ENCODE results near the gene PACSIN2. TPM values are rescaled to one million over a fixed set of nuclear protein-coding genes. Genes with fewer than 3 reads are reported as not detected.
A peak's percentile ranks its signal among the peaks of the same experiment; 100 is the strongest.
"Not testable (repeated sequence)": the region's sequence is repeated elsewhere in the genome, so short reads cannot be mapped to it uniquely, and the experiment has no call there.

Gene PACSIN2
- total RNA-seq, 2 experiments from 2014 or later: 33.5 to 35.1 TPM

GRCh38 chr22:43007519-43008102 lies 7.3 kb downstream of the PACSIN2 start:
- peaks cover 30% of the 10 kb centered on the region for H3K4me1 Mint-ChIP-seq
- H3K9me3 Mint-ChIP-seq: no peaks in the 10 kb centered on the region
- H3K27ac Mint-ChIP-seq: no peak overlapping the region
- H3K27me3 Mint-ChIP-seq: no peaks in the 10 kb centered on the region
- no peaks in the 10 kb centered on the region for H3K36me3 Mint-ChIP-seq (ENCODE audit: low read depth)
- CTCF ChIA-PET: interaction anchor here (0.8 kb wide), 1 partner anchor 19 kb away, joined by 5 read pairs; no protein-coding TSS in a partner anchor
- H3K4me3 Mint-ChIP-seq: no peak overlapping the region
- POLR2A ChIA-PET: interaction anchor here (0.7 kb wide), 1 partner anchor 29 kb away, joined by 3 read pairs; no protein-coding TSS in a partner anchor
- DNase-seq: no peak

GRCh38 chr22:43006753-43007152 lies 8.2 kb downstream of the PACSIN2 start:
- no peak for DNase-seq
- POLR2A ChIA-PET: no interaction called here
- H3K4me1 Mint-ChIP-seq: peaks cover 39% of the 10 kb centered on the region
- H3K9me3 Mint-ChIP-seq: no peaks in the 10 kb centered on the region
- H3K4me3 Mint-ChIP-seq: no peak overlapping the region
- H3K27ac Mint-ChIP-seq: no peak overlapping the region
- no peaks in the 10 kb centered on the region for H3K36me3 Mint-ChIP-seq (ENCODE audit: low read depth)
- no peaks in the 10 kb centered on the region for H3K27me3 Mint-ChIP-seq
- CTCF ChIA-PET: no interaction called here

GRCh38 chr22:43006016-43006505 lies 8.9 kb downstream of the PACSIN2 start:
- Mint-ChIP-seq H3K36me3 (ENCODE audit: low read depth) (no peaks in the 10 kb centered on the region), H3K9me3 (no peaks in the 10 kb centered on the region), H3K27ac (no peak overlapping the region), H3K4me3 (no peak overlapping the region), H3K27me3 (no peaks in the 10 kb centered on the region), H3K4me1 (peaks cover 46% of the 10 kb centered on the region)
- POLR2A ChIA-PET: interaction anchor here (0.6 to 2.2 kb wide), 2 partner anchors 8 to 9 kb away, joined by 3 to 10 read pairs; partner anchors contain the start of gene PACSIN2
- no peak for DNase-seq
- CTCF ChIA-PET: no interaction called here

DNA sequence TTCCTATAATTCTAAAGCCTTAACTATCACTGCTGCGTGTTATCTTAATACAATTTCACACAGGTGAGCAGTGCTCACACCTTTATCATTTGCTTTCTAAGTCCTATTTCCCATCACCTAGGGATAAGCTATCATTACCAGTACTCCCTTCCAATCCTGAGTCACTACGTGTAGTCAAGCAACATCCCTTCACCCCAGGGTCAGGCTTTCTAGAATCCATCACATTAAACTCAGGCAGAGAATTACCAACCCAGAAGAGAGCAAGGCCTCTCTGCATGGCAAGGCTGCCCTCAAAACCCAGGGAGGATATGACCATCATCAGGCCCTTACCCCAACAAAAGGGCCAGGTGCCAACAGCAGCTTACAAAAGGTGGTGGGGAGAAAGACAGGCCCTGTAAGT lies 9.8 kb downstream of the PACSIN2 start:
- Mint-ChIP-seq H3K9me3 (no peaks in the 10 kb centered on the region), H3K27ac (no peak overlapping the region), H3K4me1 (peaks cover 55% of the 10 kb centered on the region), H3K4me3 (no peak overlapping the region), H3K36me3 (ENCODE audit: low read depth) (no peaks in the 10 kb centered on the region), H3K27me3 (no peaks in the 10 kb centered on the region)
- POLR2A ChIA-PET: interaction anchor here (2.2 kb wide), 1 partner anchor 9 kb away, joined by 10 read pairs; no protein-coding TSS in a partner anchor
- CTCF ChIA-PET: no interaction called here
- DNase-seq: no peak

DNA sequence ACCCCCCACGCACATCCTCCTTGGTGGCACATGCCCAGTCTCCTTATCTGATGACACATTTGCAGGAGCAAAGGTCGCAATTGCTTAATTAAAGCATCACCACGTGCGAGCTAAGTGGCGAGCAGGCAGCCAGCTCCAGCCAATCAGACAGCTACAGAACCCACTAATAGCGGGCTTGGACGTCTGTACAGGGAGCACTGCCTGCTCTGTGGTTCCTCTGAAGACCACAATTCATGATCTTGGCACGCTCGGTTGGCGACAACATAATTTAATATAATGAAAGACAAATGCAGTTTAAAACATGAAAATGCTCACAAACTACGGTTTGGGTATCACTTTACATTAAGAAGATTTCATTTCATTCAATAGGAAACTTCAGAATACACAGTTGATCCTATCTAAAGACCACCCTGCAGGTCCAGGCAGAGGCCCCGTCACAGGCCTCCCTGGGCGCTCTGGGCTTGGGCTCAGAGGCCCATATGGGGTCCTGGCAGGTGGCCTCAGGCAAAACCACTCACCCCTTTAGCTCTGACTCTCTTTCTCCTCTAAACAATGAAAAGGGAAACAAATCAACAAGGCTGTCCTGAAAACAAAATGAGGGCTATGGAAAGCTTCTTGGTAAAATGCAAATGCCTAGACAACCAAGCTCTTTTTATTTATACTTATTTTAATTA lies 10.4 kb downstream of the PACSIN2 start:
- no peak for DNase-seq
- Mint-ChIP-seq H3K9me3 (no peaks in the 10 kb centered on the region), H3K36me3 (ENCODE audit: low read depth) (no peaks in the 10 kb centered on the region), H3K27ac (no peak overlapping the region), H3K4me1 (peaks cover 61% of the 10 kb centered on the region), H3K4me3 (no peak overlapping the region), H3K27me3 (no peaks in the 10 kb centered on the region)
- ChIA-PET CTCF (no interaction called here), POLR2A (interaction anchor here (2.2 kb wide), 1 partner anchor 10 kb away, joined by 10 read pairs; no protein-coding TSS in a partner anchor)

DNA sequence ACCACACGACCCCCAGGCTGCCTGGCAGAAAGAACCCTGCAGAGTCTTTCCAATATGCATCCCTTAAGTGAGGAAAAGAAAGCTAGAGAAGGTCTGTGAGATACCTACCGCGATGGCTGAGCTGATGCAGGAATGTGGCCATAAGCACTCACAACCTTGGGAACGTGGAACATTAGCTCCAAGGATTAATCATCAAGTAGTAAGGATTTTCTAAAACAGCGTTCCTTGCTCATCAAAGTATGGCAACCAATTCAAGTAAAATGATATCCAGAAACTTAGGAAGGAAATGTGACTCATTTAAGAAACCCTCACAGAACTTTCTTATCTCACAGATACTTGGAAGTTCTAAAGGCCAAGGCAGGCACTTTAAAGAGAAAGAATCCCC lies 12.8 kb downstream of the PACSIN2 start:
- no peaks in the 10 kb centered on the region for H3K9me3 Mint-ChIP-seq
- POLR2A ChIA-PET: interaction anchor here (1.2 to 3.5 kb wide), 2 partner anchors 13 to 37 kb away, joined by 3 to 32 read pairs; partner anchors contain the start of gene PACSIN2
- H3K4me3 Mint-ChIP-seq: peak overlapping the region; percentile 26
- CTCF ChIA-PET: interaction anchor here (2.4 kb wide), 1 partner anchor 12 kb away, joined by 8 read pairs; no protein-coding TSS in a partner anchor
- H3K27ac Mint-ChIP-seq: no peak overlapping the region
- H3K4me1 Mint-ChIP-seq: peaks cover 76% of the 10 kb centered on the region
- no peak for DNase-seq
- H3K36me3 Mint-ChIP-seq (ENCODE audit: low read depth): no peaks in the 10 kb centered on the region
- no peaks in the 10 kb centered on the region for H3K27me3 Mint-ChIP-seq

DNA sequence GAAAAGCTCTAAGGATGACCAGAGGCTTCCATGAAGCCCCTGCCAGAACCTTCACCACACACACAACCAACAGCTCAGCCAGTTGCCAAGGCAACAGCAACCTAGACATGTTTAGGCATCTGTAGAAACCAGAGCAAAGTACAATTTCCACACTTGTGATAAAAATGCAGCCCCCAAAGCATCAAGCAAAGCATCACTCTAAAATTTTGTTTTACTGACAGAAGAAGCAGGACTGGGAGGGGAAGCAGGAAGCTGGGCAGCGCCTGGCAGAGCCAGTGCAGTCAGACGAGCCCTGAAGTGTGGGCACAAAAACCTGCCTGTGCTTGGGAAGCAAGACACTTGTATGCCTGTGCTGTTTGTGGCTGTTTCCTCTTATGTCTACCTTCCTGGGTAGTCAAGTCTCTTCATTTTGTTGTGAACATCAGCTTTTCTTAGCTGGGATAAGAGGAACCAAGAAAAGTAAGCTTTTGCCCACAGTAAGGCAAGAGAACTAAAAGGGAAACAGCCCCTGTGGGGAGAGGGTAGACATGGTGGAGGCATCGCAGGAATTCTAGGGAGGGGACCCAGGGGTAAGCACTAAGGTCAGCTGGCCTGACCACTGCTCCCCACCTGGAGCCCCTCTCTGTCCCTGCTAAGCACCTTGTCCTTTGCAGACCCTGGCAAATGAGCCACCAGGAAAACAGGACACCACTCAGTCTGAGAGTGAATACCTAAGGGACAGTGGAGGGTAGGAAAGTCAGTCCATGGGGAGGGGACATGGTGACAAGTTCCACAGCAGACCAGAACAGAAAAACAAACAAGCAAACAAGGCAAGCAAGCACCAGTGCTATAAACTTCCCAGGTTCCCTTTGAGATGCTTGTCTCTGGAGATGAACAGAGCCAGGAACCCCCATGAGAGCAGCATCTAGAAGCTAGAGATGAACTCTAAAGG lies 13.4 kb downstream of the PACSIN2 start:
- ChIA-PET CTCF (interaction anchor here (1.9 to 2.4 kb wide), 2 partner anchors 12 to 33 kb away, joined by 8 read pairs; no protein-coding TSS in a partner anchor), POLR2A (interaction anchor here (1.2 to 3.5 kb wide), 2 partner anchors 13 to 36 kb away, joined by 3 to 32 read pairs; partner anchors contain the start of gene PACSIN2)
- Mint-ChIP-seq H3K4me3 (peak overlapping the region; percentile 26), H3K27me3 (no peaks in the 10 kb centered on the region), H3K4me1 (peaks cover 77% of the 10 kb centered on the region), H3K9me3 (no peaks in the 10 kb centered on the region), H3K27ac (peak overlapping the region; percentile 62), H3K36me3 (ENCODE audit: low read depth) (no peaks in the 10 kb centered on the region)
- DNase-seq: peak; percentile 22

DNA sequence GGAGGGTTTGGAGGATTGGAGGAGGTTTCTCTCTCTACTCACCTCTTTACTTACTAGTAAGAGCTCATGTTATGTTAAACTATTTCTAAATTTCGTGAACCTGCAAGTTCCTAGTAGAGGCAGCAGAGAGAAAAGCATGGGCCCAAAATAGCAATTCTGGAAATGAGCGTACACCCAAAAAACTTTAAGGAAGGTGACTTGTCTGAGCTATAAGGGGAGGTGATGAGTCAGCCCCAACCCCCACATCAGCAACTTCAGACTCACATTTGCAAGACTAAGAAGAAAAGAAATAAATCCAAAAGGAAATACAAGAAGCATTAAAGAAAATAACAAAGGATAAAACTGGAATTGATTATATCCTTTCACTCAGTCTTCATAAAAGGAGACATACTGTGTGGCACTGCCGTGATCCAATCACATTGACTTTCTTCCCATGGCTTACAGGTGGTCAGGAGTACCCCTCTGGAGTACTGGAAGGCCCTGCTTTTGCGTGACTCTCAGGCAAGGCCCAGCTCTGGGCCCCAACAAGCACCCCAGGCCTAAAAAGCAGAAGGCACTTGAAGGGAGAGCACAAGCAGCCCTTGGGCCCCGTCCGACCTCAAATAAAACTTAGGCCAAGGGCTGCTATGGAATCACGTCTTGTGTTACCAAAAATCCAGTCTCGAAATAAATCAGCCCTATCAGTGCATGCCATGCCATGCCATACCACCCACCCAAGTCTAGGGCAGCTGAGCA lies 14.3 kb downstream of the PACSIN2 start:
- H3K4me1 Mint-ChIP-seq: peaks cover 79% of the 10 kb centered on the region
- no peaks in the 10 kb centered on the region for H3K27me3 Mint-ChIP-seq
- ChIA-PET CTCF (interaction anchor here (1.9 to 2.4 kb wide), 2 partner anchors 13 to 34 kb away, joined by 8 read pairs; no protein-coding TSS in a partner anchor), POLR2A (interaction anchor here (3.5 kb wide), 1 partner anchor 14 kb away, joined by 32 read pairs; the partner anchor contains the start of gene PACSIN2)
- no peak overlapping the region for H3K4me3 Mint-ChIP-seq
- no peaks in the 10 kb centered on the region for H3K36me3 Mint-ChIP-seq (ENCODE audit: low read depth)
- peak; percentile 41 for DNase-seq
- peak overlapping the region; percentile 62 for H3K27ac Mint-ChIP-seq
- no peaks in the 10 kb centered on the region for H3K9me3 Mint-ChIP-seq

DNA sequence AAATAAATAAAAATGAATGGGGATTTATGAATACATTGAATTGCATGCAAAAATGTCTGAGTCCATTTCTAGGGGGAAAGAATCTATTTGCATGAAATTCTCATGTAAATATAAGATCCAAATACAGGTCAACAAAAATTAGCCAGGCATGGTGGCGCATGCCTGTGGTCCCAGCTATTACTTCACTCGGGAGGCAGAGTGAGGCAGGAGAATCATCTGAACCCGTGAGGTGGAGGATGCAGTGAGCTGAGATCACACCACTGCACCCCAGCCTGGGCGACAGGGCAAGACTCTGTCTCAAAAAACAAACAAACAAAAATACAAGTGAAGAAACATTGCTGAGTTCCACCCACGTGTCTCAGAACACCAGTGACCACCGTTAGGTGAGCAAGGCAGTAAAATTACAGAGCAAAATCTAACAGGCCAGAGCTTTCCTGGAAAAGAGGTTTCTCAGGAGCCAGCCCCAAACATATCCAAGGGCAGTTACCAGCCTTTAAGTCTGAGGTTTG lies 17.3 kb downstream of the PACSIN2 start:
- peaks cover 6% of the 10 kb centered on the region for H3K36me3 Mint-ChIP-seq (ENCODE audit: low read depth)
- DNase-seq: no peak
- H3K27me3 Mint-ChIP-seq: no peaks in the 10 kb centered on the region
- peaks cover 61% of the 10 kb centered on the region for H3K4me1 Mint-ChIP-seq
- no peaks in the 10 kb centered on the region for H3K9me3 Mint-ChIP-seq
- H3K4me3 Mint-ChIP-seq: no peak overlapping the region
- peak overlapping the region; percentile 32 for H3K27ac Mint-ChIP-seq
- ChIA-PET CTCF (no interaction called here), POLR2A (interaction anchor here (1.7 kb wide), 1 partner anchor 17 kb away, joined by 4 read pairs; the partner anchor contains the start of gene PACSIN2)

DNA sequence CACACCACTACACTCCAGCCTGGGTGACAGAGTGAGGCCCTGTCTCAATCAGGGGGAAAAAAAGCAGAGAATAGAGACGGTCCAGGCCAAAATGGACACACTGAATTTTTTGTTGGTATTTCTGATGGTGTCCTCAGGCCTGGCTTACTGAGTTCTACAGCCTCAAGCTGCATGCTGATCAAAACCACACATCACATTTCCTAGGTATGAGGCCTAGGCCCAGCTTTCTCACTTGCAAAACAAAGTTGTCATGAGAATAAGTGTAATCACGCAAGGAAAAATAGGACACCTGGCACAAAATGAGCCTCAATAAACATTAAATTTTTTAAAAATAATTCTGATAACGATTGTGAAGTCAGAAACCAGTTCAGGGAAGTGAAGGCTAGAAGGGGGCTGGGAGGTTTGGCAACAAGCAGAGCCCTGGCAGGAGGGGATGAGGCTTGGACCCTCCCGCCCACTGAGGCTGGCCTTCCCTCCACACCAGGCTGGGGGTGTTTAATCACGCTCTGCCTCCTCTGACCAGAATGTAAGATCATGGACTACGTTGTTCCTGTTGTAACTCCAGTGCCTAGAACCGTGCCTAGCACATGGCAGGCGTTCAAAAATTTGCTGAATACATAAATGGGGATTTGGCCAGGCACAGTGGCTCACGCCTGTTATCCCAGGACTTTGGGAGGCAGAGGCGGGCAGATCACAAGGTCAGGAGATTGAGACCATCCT lies 18.1 kb downstream of the PACSIN2 start:
- Mint-ChIP-seq H3K9me3 (no peaks in the 10 kb centered on the region), H3K27ac (no peak overlapping the region), H3K4me1 (peaks cover 53% of the 10 kb centered on the region), H3K36me3 (ENCODE audit: low read depth) (peaks cover 8% of the 10 kb centered on the region), H3K4me3 (no peak overlapping the region), H3K27me3 (no peaks in the 10 kb centered on the region)
- ChIA-PET CTCF (no interaction called here), POLR2A (interaction anchor here (1.7 kb wide), 1 partner anchor 18 kb away, joined by 4 read pairs; the partner anchor contains the start of gene PACSIN2)
- DNase-seq: no peak

GRCh38 chr22:42995654-42996053 lies 19.3 kb downstream of the PACSIN2 start:
- H3K9me3 Mint-ChIP-seq; POLR2A ChIA-PET; H3K36me3 Mint-ChIP-seq (ENCODE audit: low read depth); H3K27me3 Mint-ChIP-seq; H3K4me3 Mint-ChIP-seq; DNase-seq; H3K27ac Mint-ChIP-seq: not testable (repeated sequence)
- H3K4me1 Mint-ChIP-seq: peaks cover 41% of the 10 kb centered on the region
- CTCF ChIA-PET: interaction anchor here (0.5 kb wide), 1 partner anchor 32 kb away, joined by 3 read pairs; no protein-coding TSS in a partner anchor

Data from activated CD4-positive, alpha-beta memory T cell treated with anti-CD3 and anti-CD28 coated beads, Interleukin-2, amount 10 ng/mL, durations not matched to agents 7 days and 5 days (primary cell).